ENCODE data around the gene NFAM1. TPM values are rescaled to one million over a fixed set of nuclear protein-coding genes. Genes with fewer than 3 reads are reported as not detected.

Gene NFAM1
- total RNA-seq, 1 donor = under 0.01 TPM

DNA sequence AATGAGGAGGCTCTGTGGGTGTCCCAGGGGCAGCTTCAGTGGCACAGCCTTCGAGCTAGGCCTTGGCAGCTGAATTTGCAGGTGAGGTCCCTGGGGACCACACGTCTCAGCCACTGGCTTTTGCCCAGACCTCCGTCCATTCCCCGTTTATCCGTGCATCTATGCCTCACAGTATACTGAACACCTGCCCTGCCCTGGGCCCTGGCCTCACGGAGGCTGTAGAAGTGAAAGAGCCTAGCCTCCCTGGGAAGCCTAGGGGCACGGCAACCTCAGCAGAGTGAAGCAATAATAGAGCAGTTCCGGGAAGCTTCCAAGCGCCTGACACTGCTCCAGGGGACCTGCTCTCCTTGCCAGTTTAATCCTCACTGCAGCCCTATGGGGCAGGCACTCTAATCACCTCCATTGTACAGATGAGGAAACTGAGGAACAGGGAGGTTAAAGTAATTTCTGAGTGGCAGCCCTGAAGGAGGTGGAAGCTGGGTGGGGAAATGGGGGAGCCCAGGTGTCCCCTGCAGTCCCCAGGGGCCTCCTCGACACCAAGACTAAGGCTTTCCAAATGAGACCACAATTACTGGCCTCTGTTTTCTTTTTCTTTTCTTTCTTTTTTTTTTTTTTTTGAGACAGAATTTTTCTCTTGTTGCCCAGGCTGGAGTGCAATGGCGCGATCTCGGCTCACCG is 2.7 kb upstream of the NFAM1 start:
- Histone ChIP-seq H3K79me2 (ENCODE audit: insufficient read depth, low read length) (no peaks in the 10 kb centered on the region), H3K36me3 (ENCODE audit: insufficient read depth, low read length) (no peaks in the 10 kb centered on the region), H3K4me3 (ENCODE audit: insufficient read depth, low read length) (no peak overlapping the region), H3K27me3 (ENCODE audit: insufficient read depth, low read length) (peaks cover 59% of the 10 kb centered on the region), H2AFZ (ENCODE audit: low read length) (no peak overlapping the region), H3K4me2 (ENCODE audit: insufficient read depth, low read length) (no peak overlapping the region), H3K27ac (ENCODE audit: low read depth, low read length) (no peak overlapping the region), H3K4me1 (ENCODE audit: insufficient read depth, low read length) (peaks cover 11% of the 10 kb centered on the region), H4K20me1 (ENCODE audit: insufficient read depth, low read length) (no peaks in the 10 kb centered on the region), H3K9me3 (ENCODE audit: low read depth, low read length) (no peaks in the 10 kb centered on the region)
- TF ChIP-seq, protein P1, sequence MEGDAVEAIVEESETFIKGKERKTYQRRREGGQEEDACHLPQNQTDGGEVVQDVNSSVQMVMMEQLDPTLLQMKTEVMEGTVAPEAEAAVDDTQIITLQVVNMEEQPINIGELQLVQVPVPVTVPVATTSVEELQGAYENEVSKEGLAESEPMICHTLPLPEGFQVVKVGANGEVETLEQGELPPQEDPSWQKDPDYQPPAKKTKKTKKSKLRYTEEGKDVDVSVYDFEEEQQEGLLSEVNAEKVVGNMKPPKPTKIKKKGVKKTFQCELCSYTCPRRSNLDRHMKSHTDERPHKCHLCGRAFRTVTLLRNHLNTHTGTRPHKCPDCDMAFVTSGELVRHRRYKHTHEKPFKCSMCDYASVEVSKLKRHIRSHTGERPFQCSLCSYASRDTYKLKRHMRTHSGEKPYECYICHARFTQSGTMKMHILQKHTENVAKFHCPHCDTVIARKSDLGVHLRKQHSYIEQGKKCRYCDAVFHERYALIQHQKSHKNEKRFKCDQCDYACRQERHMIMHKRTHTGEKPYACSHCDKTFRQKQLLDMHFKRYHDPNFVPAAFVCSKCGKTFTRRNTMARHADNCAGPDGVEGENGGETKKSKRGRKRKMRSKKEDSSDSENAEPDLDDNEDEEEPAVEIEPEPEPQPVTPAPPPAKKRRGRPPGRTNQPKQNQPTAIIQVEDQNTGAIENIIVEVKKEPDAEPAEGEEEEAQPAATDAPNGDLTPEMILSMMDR (IDR thresholded peaks at IDR 0.05; ENCODE audit: extremely low read depth, low read depth, low read length) = no peak
- no peak for DNase-seq (ENCODE audit: insufficient read length, low spot score, missing footprints)

DNA sequence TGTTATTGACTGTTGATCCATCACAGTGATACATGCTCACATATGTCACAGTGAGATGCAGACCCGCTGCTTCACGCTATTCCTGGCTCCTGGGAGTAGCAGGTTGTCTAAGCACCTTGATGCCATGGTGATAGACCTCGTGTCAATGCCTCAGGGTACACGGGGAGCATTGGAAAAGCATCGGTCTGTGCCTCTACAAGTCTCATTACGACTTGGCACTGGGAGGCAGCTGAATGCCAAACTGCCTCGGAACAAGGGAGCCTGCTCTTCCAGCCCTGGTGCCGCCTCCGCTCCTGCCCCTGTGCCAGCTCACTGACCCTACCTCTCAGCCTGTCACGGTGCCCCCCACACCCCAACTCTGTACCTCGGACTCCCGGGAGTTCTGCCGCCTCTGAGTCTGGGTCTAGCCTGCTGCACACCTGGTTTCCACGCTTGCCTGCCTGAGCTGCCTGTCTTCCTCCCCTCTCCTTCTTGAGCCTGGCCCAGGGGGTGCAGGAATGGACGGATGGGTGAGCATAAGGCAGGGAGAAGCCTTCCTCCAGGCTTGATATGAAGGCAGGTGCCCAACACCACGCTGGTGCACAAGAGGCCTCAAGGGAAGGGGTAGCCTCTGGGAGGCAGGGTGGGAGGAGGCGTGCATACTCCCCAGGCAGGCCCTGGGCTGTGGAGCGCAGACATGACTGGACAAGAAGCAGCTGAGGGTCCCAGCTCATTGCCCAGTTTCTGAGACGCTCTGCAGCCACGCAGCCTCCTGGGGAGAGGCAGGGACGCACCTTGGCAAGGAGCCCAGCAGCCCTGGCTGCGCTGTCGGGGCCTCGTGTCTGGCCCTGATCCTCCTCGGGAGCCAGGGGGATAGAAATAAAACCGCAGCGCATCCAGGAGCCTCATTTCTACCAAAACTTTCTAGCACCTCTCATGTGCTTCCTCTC is 1.8 kb upstream of the NFAM1 start:
- H3K4me2 ChIP-seq (ENCODE audit: insufficient read depth, low read length) = no peak overlapping the region
- H3K79me2 ChIP-seq (ENCODE audit: insufficient read depth, low read length) = no peaks in the 10 kb centered on the region
- H2AFZ ChIP-seq (ENCODE audit: low read length) = no peak overlapping the region
- H3K27me3 ChIP-seq (ENCODE audit: insufficient read depth, low read length) = peaks cover 62% of the 10 kb centered on the region
- TF ChIP-seq, protein P1 (IDR thresholded peaks at IDR 0.05; ENCODE audit: extremely low read depth, low read depth, low read length) = no peak
- DNase-seq (ENCODE audit: insufficient read length, low spot score, missing footprints) = peak; percentile 57
- H3K4me1 ChIP-seq (ENCODE audit: insufficient read depth, low read length) = peaks cover 5% of the 10 kb centered on the region
- no peak overlapping the region for H3K4me3 ChIP-seq (ENCODE audit: insufficient read depth, low read length)
- no peaks in the 10 kb centered on the region for H4K20me1 ChIP-seq (ENCODE audit: insufficient read depth, low read length)
- H3K27ac ChIP-seq (ENCODE audit: low read depth, low read length) = no peak overlapping the region
- H3K36me3 ChIP-seq (ENCODE audit: insufficient read depth, low read length) = no peaks in the 10 kb centered on the region
- no peaks in the 10 kb centered on the region for H3K9me3 ChIP-seq (ENCODE audit: low read depth, low read length)

DNA sequence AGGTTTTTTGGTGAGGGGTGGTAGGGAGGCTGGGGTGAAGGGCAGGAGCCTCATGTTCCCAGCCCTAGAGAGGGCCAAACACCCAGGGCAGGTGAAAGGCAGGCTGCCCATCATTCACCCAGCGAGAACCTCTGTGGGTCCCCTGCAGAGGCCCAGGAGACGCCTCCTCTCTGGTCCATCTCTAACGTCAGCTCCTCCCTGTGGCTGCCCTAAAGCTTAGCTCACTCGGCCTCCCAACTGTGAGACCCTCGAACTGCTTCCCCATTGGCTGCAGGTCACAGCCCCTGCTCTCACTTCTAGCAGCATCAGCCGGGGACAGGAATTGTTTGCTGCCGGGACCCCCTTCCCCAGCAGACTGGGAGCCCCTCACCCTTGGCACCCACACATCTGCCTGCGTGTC is 615 bp upstream of the NFAM1 start:
- Histone ChIP-seq H3K36me3 (ENCODE audit: insufficient read depth, low read length) (no peaks in the 10 kb centered on the region), H3K9me3 (ENCODE audit: low read depth, low read length) (no peaks in the 10 kb centered on the region), H3K4me3 (ENCODE audit: insufficient read depth, low read length) (no peak overlapping the region), H3K4me2 (ENCODE audit: insufficient read depth, low read length) (no peak overlapping the region), H2AFZ (ENCODE audit: low read length) (no peak overlapping the region), H3K79me2 (ENCODE audit: insufficient read depth, low read length) (no peaks in the 10 kb centered on the region), H3K27ac (ENCODE audit: low read depth, low read length) (no peak overlapping the region), H3K27me3 (ENCODE audit: insufficient read depth, low read length) (peaks cover 62% of the 10 kb centered on the region), H4K20me1 (ENCODE audit: insufficient read depth, low read length) (no peaks in the 10 kb centered on the region), H3K4me1 (ENCODE audit: insufficient read depth, low read length) (peaks cover 3% of the 10 kb centered on the region)
- TF ChIP-seq, protein P1 (IDR thresholded peaks at IDR 0.05; ENCODE audit: extremely low read depth, low read depth, low read length) = no peak
- DNase-seq (ENCODE audit: insufficient read length, low spot score, missing footprints) = no peak
